Nephron (organoid): ENCODE measurements around the gene KDM1A.
"Not testable (repeated sequence)": the region's sequence is repeated elsewhere in the genome, so short reads cannot be mapped to it uniquely, and the experiment has no call there.

ENCODE experiments used
- H3K27ac Mint-ChIP-seq, 3 experiments: 2 replicates each; pipeline ENCODE4 v1.8.0; 2020; ENCODE audit warnings: mixed read lengths in 3 of 3, mild to moderate bottlenecking in 2 of 3, moderate library complexity in 1 of 3
- H3K27me3 Mint-ChIP-seq: 2 replicates; pipeline ENCODE4 v1.8.0; 2021; ENCODE audit warnings: low read depth, mild to moderate bottlenecking, moderate library complexity, mixed read lengths
- H3K36me3 Mint-ChIP-seq: 2 replicates; pipeline ENCODE4 v1.8.0; 2020; ENCODE audit warnings: low read depth, mixed read lengths
- H3K4me1 Mint-ChIP-seq: 2 replicates; pipeline ENCODE4 v1.8.0; 2020; ENCODE audit warnings: mixed read lengths
- H3K4me3 Mint-ChIP-seq, 3 experiments: 2 replicates each; pipeline ENCODE4 v1.8.0; 2020; ENCODE audit warnings: mild to moderate bottlenecking in 3 of 3, mixed read lengths in 3 of 3, moderate library complexity in 2 of 3
- H3K9me3 Mint-ChIP-seq: 2 replicates; pipeline ENCODE4 v1.8.0; 2020; ENCODE audit warnings: mixed read lengths
- TF ChIP-seq, protein P1 (sequence below), 3 experiments: fragments of 200-600 bp; sonication (generic); IDR thresholded peaks; one replicate each; pipeline ENCODE4 v1.5.0; 2021; ENCODE audit warnings: antibody characterized with exemption in 3 of 3; ENCODE audit not compliant: unreplicated experiment in 3 of 3

KDM1A gene

DNA sequence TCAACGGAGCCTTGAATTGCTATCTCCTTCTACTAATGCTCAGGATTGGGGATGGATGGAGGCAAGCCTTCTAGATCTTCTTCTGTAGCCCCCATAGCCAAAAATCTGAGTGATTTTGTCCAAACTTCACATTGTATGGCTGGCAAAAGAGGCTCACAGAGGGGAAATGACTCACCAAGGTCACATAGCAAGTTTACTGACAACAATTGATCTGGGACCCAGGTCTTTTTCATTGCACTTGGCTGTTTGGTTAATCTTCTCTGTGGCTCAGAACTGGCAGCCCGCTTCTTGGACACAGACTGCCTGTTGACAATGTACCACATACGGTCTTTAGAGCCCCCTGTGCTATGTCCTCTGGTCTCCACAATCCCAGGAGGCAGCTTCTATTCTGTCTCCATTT is 43.6 kb upstream of the KDM1A start:
- H3K4me3 Mint-ChIP-seq: no peak overlapping the region
- no peak overlapping the region for H3K27ac Mint-ChIP-seq
- H3K9me3 Mint-ChIP-seq: no peaks in the 10 kb centered on the region
- H3K4me1 Mint-ChIP-seq: peaks cover 20% of the 10 kb centered on the region
- peaks cover 15% of the 10 kb centered on the region for H3K27me3 Mint-ChIP-seq
- TF ChIP-seq, protein P1, sequence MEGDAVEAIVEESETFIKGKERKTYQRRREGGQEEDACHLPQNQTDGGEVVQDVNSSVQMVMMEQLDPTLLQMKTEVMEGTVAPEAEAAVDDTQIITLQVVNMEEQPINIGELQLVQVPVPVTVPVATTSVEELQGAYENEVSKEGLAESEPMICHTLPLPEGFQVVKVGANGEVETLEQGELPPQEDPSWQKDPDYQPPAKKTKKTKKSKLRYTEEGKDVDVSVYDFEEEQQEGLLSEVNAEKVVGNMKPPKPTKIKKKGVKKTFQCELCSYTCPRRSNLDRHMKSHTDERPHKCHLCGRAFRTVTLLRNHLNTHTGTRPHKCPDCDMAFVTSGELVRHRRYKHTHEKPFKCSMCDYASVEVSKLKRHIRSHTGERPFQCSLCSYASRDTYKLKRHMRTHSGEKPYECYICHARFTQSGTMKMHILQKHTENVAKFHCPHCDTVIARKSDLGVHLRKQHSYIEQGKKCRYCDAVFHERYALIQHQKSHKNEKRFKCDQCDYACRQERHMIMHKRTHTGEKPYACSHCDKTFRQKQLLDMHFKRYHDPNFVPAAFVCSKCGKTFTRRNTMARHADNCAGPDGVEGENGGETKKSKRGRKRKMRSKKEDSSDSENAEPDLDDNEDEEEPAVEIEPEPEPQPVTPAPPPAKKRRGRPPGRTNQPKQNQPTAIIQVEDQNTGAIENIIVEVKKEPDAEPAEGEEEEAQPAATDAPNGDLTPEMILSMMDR (IDR thresholded peaks at IDR 0.05; ENCODE audit: unreplicated experiment in 3 of 3): no peak
- no peaks in the 10 kb centered on the region for H3K36me3 Mint-ChIP-seq

DNA sequence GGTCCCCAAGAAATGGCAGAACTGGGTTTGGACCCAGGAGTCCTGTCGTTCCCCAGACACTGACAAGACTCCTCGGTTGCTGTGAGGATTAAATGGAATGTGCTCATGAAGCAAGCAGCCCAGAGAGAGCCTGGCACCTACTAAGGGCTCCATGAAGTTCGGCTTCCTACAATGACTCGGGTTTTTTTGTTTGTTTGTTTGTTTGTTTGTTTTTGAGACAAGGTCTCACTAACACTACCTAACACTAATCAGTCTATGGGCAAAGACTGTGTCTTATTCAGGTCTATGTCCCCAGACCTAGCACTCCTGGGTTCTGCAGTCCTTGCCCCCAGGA is 43.2 kb upstream of the KDM1A start:
- Mint-ChIP-seq H3K4me1 (peaks cover 16% of the 10 kb centered on the region), H3K9me3 (no peaks in the 10 kb centered on the region), H3K4me3 (no peak overlapping the region), H3K36me3 (no peaks in the 10 kb centered on the region), H3K27ac (no peak overlapping the region), H3K27me3 (peaks cover 18% of the 10 kb centered on the region)
- TF ChIP-seq, protein P1 (IDR thresholded peaks at IDR 0.05; ENCODE audit: unreplicated experiment in 3 of 3): no peak

DNA sequence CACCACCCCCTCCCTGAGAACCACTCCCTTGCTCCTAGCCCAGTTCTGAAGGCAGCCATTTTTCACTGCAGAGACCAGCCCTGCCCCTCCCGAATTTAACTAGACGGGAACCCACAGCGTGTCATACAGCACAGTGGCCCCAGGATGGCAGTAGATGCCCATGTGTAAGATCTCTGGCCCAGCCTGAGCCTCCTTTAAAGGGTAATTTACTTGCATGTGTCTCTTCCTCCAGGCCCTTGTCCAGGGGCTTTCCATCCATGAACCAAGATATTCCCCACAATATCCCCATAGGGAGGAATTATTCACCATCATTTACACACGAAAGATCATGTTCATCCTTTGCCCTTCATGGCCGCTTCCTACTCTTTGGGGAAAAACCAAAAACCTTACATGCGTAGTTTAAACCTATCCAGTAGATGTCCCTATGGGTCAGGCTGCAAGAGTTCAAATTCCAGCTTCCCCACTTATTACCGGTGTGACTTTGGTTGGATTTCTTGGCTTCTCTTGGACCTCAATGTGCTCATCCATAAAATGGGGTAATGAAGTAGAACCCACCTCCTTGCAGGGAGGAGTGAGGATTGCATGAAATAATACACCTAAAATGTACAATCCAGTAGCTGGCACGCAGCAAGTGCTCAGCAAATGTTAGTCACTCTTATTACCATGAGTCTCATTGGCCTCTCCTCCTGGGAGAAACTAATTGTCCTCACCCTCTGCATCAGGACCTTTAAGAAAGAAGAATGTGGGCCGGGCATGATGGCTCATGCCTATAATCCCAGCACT is 42.6 kb upstream of the KDM1A start:
- TF ChIP-seq, protein P1 (IDR thresholded peaks at IDR 0.05; ENCODE audit: unreplicated experiment in 3 of 3): peak; percentile 59 to 72 (median 66)
- Mint-ChIP-seq H3K36me3 (no peaks in the 10 kb centered on the region), H3K27ac (no peak overlapping the region), H3K27me3 (peaks cover 19% of the 10 kb centered on the region), H3K4me1 (peaks cover 10% of the 10 kb centered on the region), H3K4me3 (no peak overlapping the region), H3K9me3 (no peaks in the 10 kb centered on the region)

DNA sequence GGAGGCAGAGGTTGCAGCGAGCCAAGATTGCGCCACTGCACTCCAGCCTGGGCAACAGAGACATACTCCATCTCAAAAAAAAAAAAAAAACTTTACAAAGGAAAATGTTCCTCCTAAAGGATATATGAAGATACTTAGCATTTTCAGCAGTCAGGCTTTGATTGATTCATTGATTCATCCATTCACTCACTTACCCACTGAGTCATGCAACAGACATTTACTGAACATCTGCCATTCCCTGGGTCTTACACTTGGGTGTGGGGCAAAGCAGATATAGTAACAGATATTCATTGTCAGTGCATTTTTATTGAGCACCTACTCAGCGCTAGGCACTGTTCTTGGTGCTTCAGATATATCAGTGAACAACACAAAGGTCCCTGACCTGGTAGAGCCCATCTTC is 41.0 kb upstream of the KDM1A start:
- no peaks in the 10 kb centered on the region for H3K9me3 Mint-ChIP-seq
- TF ChIP-seq, protein P1 (IDR thresholded peaks at IDR 0.05; ENCODE audit: unreplicated experiment in 3 of 3): no peak
- no peaks in the 10 kb centered on the region for H3K36me3 Mint-ChIP-seq
- no peak overlapping the region for H3K27ac Mint-ChIP-seq
- peaks cover 21% of the 10 kb centered on the region for H3K27me3 Mint-ChIP-seq
- H3K4me1 Mint-ChIP-seq: peaks cover 5% of the 10 kb centered on the region
- H3K4me3 Mint-ChIP-seq: no peak overlapping the region

DNA sequence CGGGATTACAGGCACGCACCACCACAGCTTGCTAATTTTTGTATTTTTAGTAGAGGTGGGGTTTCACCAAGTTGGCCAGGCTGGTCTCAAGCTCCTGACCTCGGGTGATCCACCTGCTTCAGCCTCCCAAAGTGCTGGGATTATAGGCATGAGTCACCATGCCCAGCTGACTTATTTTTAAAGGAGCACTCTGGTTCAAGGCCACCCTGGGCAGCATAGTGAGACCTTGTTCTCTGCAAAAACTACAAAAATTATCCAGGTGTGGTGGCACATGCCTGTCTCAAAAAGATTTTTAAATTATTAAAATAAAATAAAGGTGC is 38.8 kb upstream of the KDM1A start:
- H3K4me3 Mint-ChIP-seq, H3K27ac Mint-ChIP-seq, H3K4me1 Mint-ChIP-seq, H3K9me3 Mint-ChIP-seq, H3K36me3 Mint-ChIP-seq: not testable (repeated sequence)
- H3K27me3 Mint-ChIP-seq: peaks cover 21% of the 10 kb centered on the region

DNA sequence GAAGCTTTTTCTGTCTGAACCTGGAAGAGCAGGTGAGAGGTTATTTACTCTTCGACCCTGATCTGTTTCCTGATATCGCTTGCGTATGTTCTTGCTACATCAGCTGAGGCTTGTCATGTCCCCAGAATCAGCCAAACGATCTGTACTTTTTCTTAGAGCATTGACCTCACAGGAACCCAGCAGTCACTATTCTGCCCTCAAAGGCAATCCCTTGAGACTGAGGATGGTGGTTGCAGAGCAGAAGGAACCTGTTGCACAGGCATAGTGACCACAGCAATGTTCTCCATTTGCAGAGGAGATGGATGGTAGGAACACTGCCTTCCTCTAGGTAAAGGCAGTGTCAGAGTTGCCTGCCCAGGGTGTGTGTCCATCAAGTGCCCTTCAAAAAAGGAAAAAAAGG is 35.3 kb upstream of the KDM1A start:
- H3K36me3 Mint-ChIP-seq: no peaks in the 10 kb centered on the region
- TF ChIP-seq, protein P1 (IDR thresholded peaks at IDR 0.05; ENCODE audit: unreplicated experiment in 3 of 3): no peak
- peaks cover 17% of the 10 kb centered on the region for H3K27me3 Mint-ChIP-seq
- H3K27ac Mint-ChIP-seq: no peak overlapping the region
- H3K9me3 Mint-ChIP-seq: peaks cover 5% of the 10 kb centered on the region
- no peak overlapping the region for H3K4me3 Mint-ChIP-seq
- H3K4me1 Mint-ChIP-seq: no peaks in the 10 kb centered on the region

DNA sequence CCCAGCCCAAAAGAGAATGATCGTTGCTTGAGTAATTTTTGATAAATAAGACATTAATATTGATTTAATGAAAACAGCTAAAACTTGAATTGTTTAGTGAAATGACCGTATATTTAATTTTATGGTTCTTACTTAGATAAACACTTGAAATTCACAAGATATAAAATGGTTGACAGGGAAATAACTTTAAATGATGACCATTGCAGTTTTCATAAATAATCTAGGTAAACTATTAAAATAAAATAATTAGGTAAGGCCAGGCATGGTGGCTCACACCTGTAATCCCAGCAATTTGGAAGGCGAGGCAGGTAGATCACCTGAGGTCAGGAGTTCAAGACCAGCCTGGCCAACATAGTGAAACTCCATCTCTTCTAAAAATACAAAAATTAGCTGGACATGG is 26.9 kb upstream of the KDM1A start:
- not testable (repeated sequence) for H3K27me3 Mint-ChIP-seq, H3K27ac Mint-ChIP-seq, H3K4me1 Mint-ChIP-seq, H3K36me3 Mint-ChIP-seq, H3K4me3 Mint-ChIP-seq
- H3K9me3 Mint-ChIP-seq: peaks cover 17% of the 10 kb centered on the region

DNA sequence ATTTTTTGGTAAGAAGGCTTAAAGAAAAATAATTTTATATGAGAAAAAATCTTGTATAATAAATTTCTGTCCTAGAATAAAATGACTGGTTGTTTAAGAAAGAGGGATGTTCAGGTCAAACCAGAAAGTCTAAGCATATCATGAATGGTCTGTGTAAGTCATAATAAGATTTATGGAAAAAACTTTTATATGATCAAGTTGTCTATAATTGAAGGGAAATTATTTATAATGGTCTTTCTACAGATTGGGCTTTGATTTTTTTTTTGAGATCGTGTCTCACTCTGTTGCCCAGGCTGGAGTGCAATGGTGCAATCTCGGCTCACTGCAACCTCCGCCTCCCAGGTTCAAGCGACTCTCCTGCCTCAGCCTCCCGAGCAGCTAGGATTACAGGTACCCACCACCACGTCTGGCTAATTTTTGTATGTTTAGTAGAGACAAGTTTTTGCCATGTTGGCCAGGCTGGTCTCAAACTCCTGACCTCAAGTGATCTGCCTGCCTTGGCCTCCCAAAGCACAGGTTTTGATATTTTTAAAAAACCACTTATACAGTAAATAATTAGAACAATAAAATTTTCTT is 26.0 kb upstream of the KDM1A start:
- H3K4me3 Mint-ChIP-seq, H3K27me3 Mint-ChIP-seq, H3K27ac Mint-ChIP-seq, H3K4me1 Mint-ChIP-seq, H3K36me3 Mint-ChIP-seq: not testable (repeated sequence)
- peaks cover 17% of the 10 kb centered on the region for H3K9me3 Mint-ChIP-seq
